ENCODE results near the gene FOXJ3. TPM values are rescaled to one million over a fixed set of nuclear protein-coding genes. Genes with fewer than 3 reads are reported as not detected.

The FOXJ3 gene
- total and polyA plus RNA-seq, 2 of the 8 experiments (the other 6 are each of a cell fraction or from before 2014, with no cell fraction given): 48.6 to 51.9 TPM

DNA sequence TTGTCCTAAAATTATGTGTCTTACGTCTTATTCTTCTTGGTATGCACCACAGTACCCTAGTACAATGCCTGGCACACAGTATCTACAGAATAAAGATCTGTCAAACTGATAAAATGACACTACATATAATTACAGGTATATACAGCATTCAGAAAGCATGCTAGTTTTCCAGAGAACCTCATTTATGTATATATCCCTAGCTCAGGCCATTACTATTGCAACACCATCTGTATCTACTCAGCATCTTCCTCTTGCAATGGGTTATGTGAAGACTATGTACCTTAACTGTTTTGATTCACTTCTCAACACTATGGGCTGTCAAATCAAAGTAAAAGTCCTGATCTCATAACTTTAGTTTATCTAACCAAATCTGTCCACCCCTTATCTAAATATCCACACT, 112.0 kb downstream of the FOXJ3 start:
- Histone ChIP-seq H3K4me3 (ENCODE audit: extremely low read depth in 1 of 4, insufficient read depth in 2 of 4, low read depth in 3 of 4, low read length in 4 of 4) (no peak overlapping the region), H4K5ac (ENCODE audit: insufficient read length, low read depth, low read length) (no peak overlapping the region), H4K91ac (replicated peaks; ENCODE audit: insufficient read length, low read length) (no peak overlapping the region), H3K9me3 (ENCODE audit: insufficient read depth in 2 of 2, low read depth in 1 of 2, low read length in 1 of 2) (no peaks in the 10 kb centered on the region), H2BK15ac (ENCODE audit: low read length) (no peak overlapping the region), H3K18ac (ENCODE audit: extremely low read depth, low read length) (no peak overlapping the region), H3K4ac (replicated peaks; ENCODE audit: insufficient read length, low read depth, low read length) (no peak overlapping the region), H2BK120ac (replicated peaks; ENCODE audit: low read depth, low read length) (no peak overlapping the region), H3K23ac (ENCODE audit: insufficient read length) (no peak overlapping the region), H3K14ac (ENCODE audit: insufficient read length) (no peak overlapping the region), H2AK5ac (ENCODE audit: low read depth, low read length) (no peak overlapping the region), H3K56ac (replicated peaks; ENCODE audit: insufficient read length, low read depth, low read length) (no peak overlapping the region), H2BK12ac (ENCODE audit: low read depth, low read length) (no peak overlapping the region), H3K4me2 (ENCODE audit: insufficient read depth in 1 of 2, low read depth in 2 of 2, low read length in 2 of 2) (no peak overlapping the region), H3K4me1 (replicated peaks in 1 of 4; ENCODE audit: control insufficient read depth in 3 of 4, insufficient read depth in 4 of 4, low read length in 3 of 4) (peaks cover 0 to 6% (median 4%) of the 10 kb centered on the region in 4 experiments; a peak in 3 of 7 replicates), H4K20me1 (replicated peaks in 1 of 2; ENCODE audit: control insufficient read depth in 1 of 2, insufficient read depth in 2 of 2, low read length in 2 of 2) (peaks cover 2 to 3% of the 10 kb centered on the region in 2 experiments), H3K23me2 (ENCODE audit: low read depth, low read length) (no peaks in the 10 kb centered on the region; the same call in 1 of the 2 replicates), H2BK20ac (ENCODE audit: low read length) (no peak overlapping the region), H2AFZ (ENCODE audit: low read length) (no peak overlapping the region), H4K8ac (ENCODE audit: extremely low read depth, insufficient read depth, low read length) (no peak overlapping the region), H3K27me3 (replicated peaks in 1 of 4; ENCODE audit: control insufficient read depth in 3 of 4, extremely low read depth in 1 of 4, insufficient read depth in 3 of 4, low read length in 3 of 4) (no peaks in the 10 kb centered on the region), H3K79me2 (ENCODE audit: control insufficient read depth in 1 of 2, insufficient read depth in 2 of 2, low read length in 2 of 2) (peaks cover 0 to 35% of the 10 kb centered on the region in 2 experiments; a peak in 2 of 4 replicates), H3K9ac (replicated peaks in 1 of 4; ENCODE audit: extremely low read depth in 1 of 4, low read depth in 3 of 4, low read length in 3 of 4) (no peak overlapping the region), H3K27ac (ENCODE audit: low read depth, low read length) (no peak overlapping the region), H3K36me3 (ENCODE audit: control insufficient read depth in 2 of 4, insufficient read depth in 4 of 4, low read length in 3 of 4) (peaks cover 0 to 4% (median 0%) of the 10 kb centered on the region in 4 experiments; a peak in 2 of 8 replicates), H3K79me1 (ENCODE audit: low read depth, low read length) (no peaks in the 10 kb centered on the region; the same call in 1 of the 2 replicates), H2BK5ac (ENCODE audit: low read depth, low read length) (no peak overlapping the region)
- ChIA-PET POLR2A (ENCODE audit: partially characterized antibody) (no interaction called here), CTCF (ENCODE audit: partially characterized antibody) (interaction anchor here (1.1 kb wide), 1 partner anchor 49 kb away, joined by 3 read pairs; no protein-coding TSS in a partner anchor)
- FAIRE-seq (no peak), DNase-seq (ENCODE audit: low read depth in 1 of 2, low spot score in 2 of 2) (no peak)
- 88% methylated on average over 1 of the region's 1 CpG; no CpG with 5 or more reads in 1 of the 2 experiments for WGBS, 2 experiments (ENCODE audit: extremely low coverage in 1 of 2, insufficient coverage in 1 of 2, insufficient read length in 1 of 2, insufficient replicate concordance in 2 of 2, low coverage in 1 of 2, low lambda C conversion rate in 2 of 2, missing lambda C conversion rate in 1 of 2)
- no peak for TF ChIP-seq EZH2 (IDR thresholded peaks at IDR 0.05; ENCODE audit: low read depth, low read length, severe bottlenecking)
- TF ChIP-seq EP300 (IDR thresholded peaks at IDR 0.05; ENCODE audit: borderline replicate concordance in 1 of 2, low read depth in 2 of 2, low read length in 2 of 2): no peak
- TF ChIP-seq SP1 (IDR thresholded peaks at IDR 0.05; ENCODE audit: low read depth, low read length): no peak
- no peak for TF ChIP-seq CBX8 (IDR thresholded peaks at IDR 0.05; ENCODE audit: borderline replicate concordance, low read depth, low read length)
- TF ChIP-seq RAD21 (IDR thresholded peaks at IDR 0.05 in 1 of 2, conservative IDR thresholded peaks at IDR 0.05 in 1 of 2; ENCODE audit: low read depth in 2 of 2, low read length in 2 of 2): no peak
- no peak for TF ChIP-seq TAF7 (optimal IDR thresholded peaks at IDR 0.05; ENCODE audit: borderline replicate concordance, low read depth, low read length)
- no peak for TF ChIP-seq SUZ12 (IDR thresholded peaks at IDR 0.05; ENCODE audit: low read length)
- no peak for TF ChIP-seq ASH2L (IDR thresholded peaks at IDR 0.05; ENCODE audit: low read length)

Measured in H1 (cell line).